WTC11 (cell line): ENCODE data around the gene ARSB. TPM values are rescaled to one million over a fixed set of nuclear protein-coding genes. Genes with fewer than 3 reads are reported as not detected.

Experiments
- ATAC-seq: fragments of 200-7000 bp; cut with Tn5 transposase; 2 replicates; pipeline ENCODE4 v1.10.0; 2021; ENCODE audit warnings: mild to moderate bottlenecking, moderate library complexity
- CTCF ChIA-PET: fragments of 300-600 bp; sonication (Branson Sonifier 250); formaldehyde crosslinking; loops from one replicate; lab custom pipeline; 2021; ENCODE audit warnings: antibody characterized with exemption; lab: Charles Lee
- POLR2A ChIA-PET: fragments of 350-600 bp; sonication (Branson Sonifier 250); formaldehyde crosslinking; loops from one replicate; lab custom pipeline; 2021; ENCODE audit warnings: antibody characterized with exemption; lab: Charles Lee
- DNase-seq: peaks from one replicate; pipeline ENCODE4 v3.0.0; 2021; ENCODE audit warnings: low spot score
- H3K27ac Mint-ChIP-seq: 2 replicates; pipeline ENCODE4 v1.8.0; 2021; ENCODE audit warnings: mixed read lengths
- H3K27me3 Mint-ChIP-seq: 2 replicates; pipeline ENCODE4 v1.8.0; 2021; ENCODE audit warnings: low read depth, mild to moderate bottlenecking, moderate library complexity, mixed read lengths
- H3K36me3 Mint-ChIP-seq: 2 replicates; pipeline ENCODE4 v1.8.0; 2021; ENCODE audit warnings: mixed read lengths
- H3K4me1 Mint-ChIP-seq: 2 replicates; pipeline ENCODE4 v1.8.0; 2022; ENCODE audit warnings: mixed read lengths
- H3K4me3 Mint-ChIP-seq: 2 replicates; pipeline ENCODE4 v1.8.0; 2021; ENCODE audit warnings: mild to moderate bottlenecking, moderate library complexity, mixed read lengths
- H3K9me3 Mint-ChIP-seq: 2 replicates; pipeline ENCODE4 v1.8.0; 2021; ENCODE audit warnings: mixed read lengths
- ATF2 ChIP-seq: sonication (generic); formaldehyde crosslinking; IDR thresholded peaks from 2 replicates; pipeline ENCODE4 v1.8.1; 2022; ENCODE audit warnings: low read depth, missing genetic modification reagents, borderline replicate concordance
- CTCF ChIP-seq: fragments of 200-600 bp; IDR thresholded peaks from 2 replicates; pipeline ENCODE4 v1.8.0; 2022; ENCODE audit warnings: antibody characterized with exemption
- IRF1 ChIP-seq: sonication (generic); formaldehyde crosslinking; IDR thresholded peaks from 2 replicates; pipeline ENCODE4 v1.8.0; 2023; ENCODE audit warnings: missing genetic modification reagents
- IRF2 ChIP-seq: sonication (generic); formaldehyde crosslinking; IDR thresholded peaks from 2 replicates; pipeline ENCODE4 v1.8.0; 2022; ENCODE audit warnings: low read depth, missing genetic modification reagents, borderline replicate concordance
- MXD4 ChIP-seq: fragments of 250-450 bp; sonication (Bioruptor Pico); IDR thresholded peaks from 2 replicates; pipeline ENCODE4 v1.8.0; 2021; ENCODE audit warnings: mild to moderate bottlenecking, moderate library complexity, borderline replicate concordance
- RORB ChIP-seq: fragments of 250-450 bp; sonication (Bioruptor Pico); IDR thresholded peaks from 2 replicates; pipeline ENCODE4 v1.9.0; 2021; ENCODE audit warnings: mild to moderate bottlenecking
- TP53 ChIP-seq: sonication (generic); formaldehyde crosslinking; IDR thresholded peaks from 2 replicates; pipeline ENCODE4 v1.8.1; 2023; ENCODE audit warnings: mild to moderate bottlenecking, missing genetic modification reagents
- ZNF232 ChIP-seq: sonication (generic); formaldehyde crosslinking; IDR thresholded peaks from 2 replicates; pipeline ENCODE4 v1.8.0; 2022; ENCODE audit warnings: mild to moderate bottlenecking, missing genetic modification reagents
- ZNF263 ChIP-seq: sonication (generic); formaldehyde crosslinking; IDR thresholded peaks from 2 replicates; pipeline ENCODE4 v1.8.1; 2022; ENCODE audit warnings: low read depth, mild to moderate bottlenecking, moderate library complexity, missing genetic modification reagents
- ZNF416 ChIP-seq: fragments of 250-450 bp; sonication (Bioruptor Pico); IDR thresholded peaks from 2 replicates; pipeline ENCODE4 v1.9.0; 2021; ENCODE audit warnings: mild to moderate bottlenecking, inconsistent platforms
- ZNF425 ChIP-seq: fragments of 250-450 bp; sonication (Bioruptor Pico); conservative IDR thresholded peaks from 2 replicates; pipeline ENCODE4 v1.9.0; 2021; ENCODE audit warnings: mild to moderate bottlenecking
- ZSCAN18 ChIP-seq: fragments of 250-450 bp; sonication (Bioruptor Pico); IDR thresholded peaks from 2 replicates; pipeline ENCODE4 v2.1.2; 2022; ENCODE audit warnings: mild to moderate bottlenecking, moderate library complexity
- total RNA-seq: library from RNA; stranded (reverse); gene quantifications from 3 replicates; pipeline ENCODE4 v1.2.3, GENCODE V29; 2021
- TF ChIP-seq, protein P1 (sequence below): fragments of 250-450 bp; sonication (Bioruptor Pico); IDR thresholded peaks from 2 replicates; pipeline ENCODE4 v1.9.0; 2021; ENCODE audit warnings: mild to moderate bottlenecking
- TF ChIP-seq, protein P2 (sequence below): sonication (generic); formaldehyde crosslinking; IDR thresholded peaks from 2 replicates; pipeline ENCODE4 v1.8.0; 2023; ENCODE audit warnings: mild to moderate bottlenecking, missing genetic modification reagents
- TF ChIP-seq, protein P3 (sequence below): sonication (generic); formaldehyde crosslinking; IDR thresholded peaks from 2 replicates; pipeline ENCODE4 v1.8.1; 2023; ENCODE audit warnings: mild to moderate bottlenecking, missing genetic modification reagents, moderate library complexity
- TF ChIP-seq, protein P4 (sequence below): sonication (generic); formaldehyde crosslinking; IDR thresholded peaks from 2 replicates; pipeline ENCODE4 v1.8.1; 2022; ENCODE audit warnings: mild to moderate bottlenecking, moderate library complexity, missing genetic modification reagents
- TF ChIP-seq, protein P5 (sequence below): sonication (generic); formaldehyde crosslinking; IDR thresholded peaks from 2 replicates; pipeline ENCODE4 v1.8.1; 2022; ENCODE audit warnings: missing genetic modification reagents, borderline replicate concordance

The ARSB gene
- total RNA-seq, 1 experiment from 2014 or later = 9.7 TPM

DNA sequence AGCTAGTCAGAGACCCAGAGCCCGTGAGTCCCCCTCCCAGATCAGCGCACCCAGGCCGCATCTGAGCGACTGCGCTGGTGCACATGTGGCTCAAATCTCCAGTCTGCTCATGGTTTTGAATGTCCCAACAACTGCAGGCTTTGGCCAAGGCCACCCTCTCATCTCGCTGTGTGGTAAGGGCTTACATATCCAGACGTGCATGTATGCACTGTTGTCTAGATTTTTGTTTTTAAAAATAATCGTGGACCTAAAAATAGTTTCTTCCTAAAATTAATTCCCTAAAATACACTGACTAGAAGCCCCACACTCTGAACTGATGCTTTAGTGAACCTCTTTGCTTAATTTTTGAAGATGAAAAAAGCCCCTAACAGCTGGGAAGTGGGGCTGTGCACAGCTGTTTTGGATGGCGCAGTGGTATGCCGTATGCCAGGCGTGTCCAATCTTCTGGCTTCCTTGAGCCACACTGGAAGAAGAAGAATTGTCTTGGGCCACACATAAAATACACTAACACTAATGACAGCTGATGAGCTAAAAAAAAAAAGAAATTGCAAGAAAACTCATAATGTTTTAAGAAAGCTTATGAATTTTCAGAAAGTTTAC is 193.5 kb downstream of the ARSB start:
- DNase-seq (no peak), ATAC-seq (no peak)
- H3K9me3 Mint-ChIP-seq = no peaks in the 10 kb centered on the region
- no peaks in the 10 kb centered on the region for H3K27me3 Mint-ChIP-seq
- H3K36me3 Mint-ChIP-seq = no peaks in the 10 kb centered on the region
- TF ChIP-seq ZNF416 (CRISPR knock-in tag) (no peak), ZSCAN18 (no peak), ZNF232 (no peak), ZNF425 (no peak), MXD4 (CRISPR knock-in tag) (no peak), ATF2 (CRISPR knock-in tag) (no peak), ZNF263 (CRISPR knock-in tag) (no peak), CTCF (no peak), RORB (CRISPR knock-in tag) (no peak), TP53 (no peak), IRF2 (CRISPR knock-in tag) (no peak), IRF1 (CRISPR knock-in tag) (no peak)
- TF ChIP-seq, protein P1, sequence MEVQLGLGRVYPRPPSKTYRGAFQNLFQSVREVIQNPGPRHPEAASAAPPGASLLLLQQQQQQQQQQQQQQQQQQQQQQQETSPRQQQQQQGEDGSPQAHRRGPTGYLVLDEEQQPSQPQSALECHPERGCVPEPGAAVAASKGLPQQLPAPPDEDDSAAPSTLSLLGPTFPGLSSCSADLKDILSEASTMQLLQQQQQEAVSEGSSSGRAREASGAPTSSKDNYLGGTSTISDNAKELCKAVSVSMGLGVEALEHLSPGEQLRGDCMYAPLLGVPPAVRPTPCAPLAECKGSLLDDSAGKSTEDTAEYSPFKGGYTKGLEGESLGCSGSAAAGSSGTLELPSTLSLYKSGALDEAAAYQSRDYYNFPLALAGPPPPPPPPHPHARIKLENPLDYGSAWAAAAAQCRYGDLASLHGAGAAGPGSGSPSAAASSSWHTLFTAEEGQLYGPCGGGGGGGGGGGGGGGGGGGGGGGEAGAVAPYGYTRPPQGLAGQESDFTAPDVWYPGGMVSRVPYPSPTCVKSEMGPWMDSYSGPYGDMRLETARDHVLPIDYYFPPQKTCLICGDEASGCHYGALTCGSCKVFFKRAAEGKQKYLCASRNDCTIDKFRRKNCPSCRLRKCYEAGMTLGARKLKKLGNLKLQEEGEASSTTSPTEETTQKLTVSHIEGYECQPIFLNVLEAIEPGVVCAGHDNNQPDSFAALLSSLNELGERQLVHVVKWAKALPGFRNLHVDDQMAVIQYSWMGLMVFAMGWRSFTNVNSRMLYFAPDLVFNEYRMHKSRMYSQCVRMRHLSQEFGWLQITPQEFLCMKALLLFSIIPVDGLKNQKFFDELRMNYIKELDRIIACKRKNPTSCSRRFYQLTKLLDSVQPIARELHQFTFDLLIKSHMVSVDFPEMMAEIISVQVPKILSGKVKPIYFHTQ (CRISPR knock-in tag) = no peak
- TF ChIP-seq, protein P2, sequence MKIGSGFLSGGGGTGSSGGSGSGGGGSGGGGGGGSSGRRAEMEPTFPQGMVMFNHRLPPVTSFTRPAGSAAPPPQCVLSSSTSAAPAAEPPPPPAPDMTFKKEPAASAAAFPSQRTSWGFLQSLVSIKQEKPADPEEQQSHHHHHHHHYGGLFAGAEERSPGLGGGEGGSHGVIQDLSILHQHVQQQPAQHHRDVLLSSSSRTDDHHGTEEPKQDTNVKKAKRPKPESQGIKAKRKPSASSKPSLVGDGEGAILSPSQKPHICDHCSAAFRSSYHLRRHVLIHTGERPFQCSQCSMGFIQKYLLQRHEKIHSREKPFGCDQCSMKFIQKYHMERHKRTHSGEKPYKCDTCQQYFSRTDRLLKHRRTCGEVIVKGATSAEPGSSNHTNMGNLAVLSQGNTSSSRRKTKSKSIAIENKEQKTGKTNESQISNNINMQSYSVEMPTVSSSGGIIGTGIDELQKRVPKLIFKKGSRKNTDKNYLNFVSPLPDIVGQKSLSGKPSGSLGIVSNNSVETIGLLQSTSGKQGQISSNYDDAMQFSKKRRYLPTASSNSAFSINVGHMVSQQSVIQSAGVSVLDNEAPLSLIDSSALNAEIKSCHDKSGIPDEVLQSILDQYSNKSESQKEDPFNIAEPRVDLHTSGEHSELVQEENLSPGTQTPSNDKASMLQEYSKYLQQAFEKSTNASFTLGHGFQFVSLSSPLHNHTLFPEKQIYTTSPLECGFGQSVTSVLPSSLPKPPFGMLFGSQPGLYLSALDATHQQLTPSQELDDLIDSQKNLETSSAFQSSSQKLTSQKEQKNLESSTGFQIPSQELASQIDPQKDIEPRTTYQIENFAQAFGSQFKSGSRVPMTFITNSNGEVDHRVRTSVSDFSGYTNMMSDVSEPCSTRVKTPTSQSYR (CRISPR knock-in tag) = no peak
- TF ChIP-seq, protein P3, sequence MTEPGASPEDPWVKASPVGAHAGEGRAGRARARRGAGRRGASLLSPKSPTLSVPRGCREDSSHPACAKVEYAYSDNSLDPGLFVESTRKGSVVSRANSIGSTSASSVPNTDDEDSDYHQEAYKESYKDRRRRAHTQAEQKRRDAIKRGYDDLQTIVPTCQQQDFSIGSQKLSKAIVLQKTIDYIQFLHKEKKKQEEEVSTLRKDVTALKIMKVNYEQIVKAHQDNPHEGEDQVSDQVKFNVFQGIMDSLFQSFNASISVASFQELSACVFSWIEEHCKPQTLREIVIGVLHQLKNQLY = no peak
- TF ChIP-seq, protein P4, sequence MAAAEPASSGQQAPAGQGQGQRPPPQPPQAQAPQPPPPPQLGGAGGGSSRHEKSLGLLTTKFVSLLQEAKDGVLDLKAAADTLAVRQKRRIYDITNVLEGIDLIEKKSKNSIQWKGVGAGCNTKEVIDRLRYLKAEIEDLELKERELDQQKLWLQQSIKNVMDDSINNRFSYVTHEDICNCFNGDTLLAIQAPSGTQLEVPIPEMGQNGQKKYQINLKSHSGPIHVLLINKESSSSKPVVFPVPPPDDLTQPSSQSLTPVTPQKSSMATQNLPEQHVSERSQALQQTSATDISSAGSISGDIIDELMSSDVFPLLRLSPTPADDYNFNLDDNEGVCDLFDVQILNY = no peak
- TF ChIP-seq, protein P5, sequence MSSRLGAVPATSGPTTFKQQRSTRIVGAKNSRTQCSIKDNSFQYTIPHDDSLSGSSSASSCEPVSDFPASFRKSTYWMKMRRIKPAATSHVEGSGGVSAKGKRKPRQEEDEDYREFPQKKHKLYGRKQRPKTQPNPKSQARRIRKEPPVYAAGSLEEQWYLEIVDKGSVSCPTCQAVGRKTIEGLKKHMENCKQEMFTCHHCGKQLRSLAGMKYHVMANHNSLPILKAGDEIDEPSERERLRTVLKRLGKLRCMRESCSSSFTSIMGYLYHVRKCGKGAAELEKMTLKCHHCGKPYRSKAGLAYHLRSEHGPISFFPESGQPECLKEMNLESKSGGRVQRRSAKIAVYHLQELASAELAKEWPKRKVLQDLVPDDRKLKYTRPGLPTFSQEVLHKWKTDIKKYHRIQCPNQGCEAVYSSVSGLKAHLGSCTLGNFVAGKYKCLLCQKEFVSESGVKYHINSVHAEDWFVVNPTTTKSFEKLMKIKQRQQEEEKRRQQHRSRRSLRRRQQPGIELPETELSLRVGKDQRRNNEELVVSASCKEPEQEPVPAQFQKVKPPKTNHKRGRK (CRISPR knock-in tag) = no peak
- H3K4me3 Mint-ChIP-seq = no peak overlapping the region
- peaks cover 10% of the 10 kb centered on the region for H3K4me1 Mint-ChIP-seq
- no peak overlapping the region for H3K27ac Mint-ChIP-seq
- ChIA-PET POLR2A (interaction anchor here (0.6 kb wide), 1 partner anchor 38 kb away, joined by 3 read pairs; no protein-coding TSS in a partner anchor), CTCF (no interaction called here)
